Measurements from ENCODE around the gene PEBP1.

DNA sequence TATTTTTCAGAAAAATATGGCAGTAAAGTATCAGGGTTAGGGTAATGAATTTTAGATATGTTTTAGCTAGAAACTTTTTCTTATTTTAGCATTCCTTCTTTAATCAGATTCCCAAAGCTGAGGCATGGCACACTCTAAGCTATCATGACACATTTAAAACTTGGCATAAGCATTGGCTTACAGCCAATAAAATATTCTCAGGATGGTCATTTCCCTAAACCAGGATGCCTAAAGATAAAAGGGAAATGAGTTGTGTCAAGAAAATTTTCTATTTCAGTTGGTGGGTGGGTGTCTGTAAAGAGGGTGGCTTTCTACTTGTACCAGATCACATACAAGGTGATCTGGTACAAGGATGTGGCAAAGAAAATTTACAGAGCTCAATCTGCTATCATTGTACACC lies 47.8 kb downstream of the PEBP1 start:
- TF ChIP-seq, protein P1, sequence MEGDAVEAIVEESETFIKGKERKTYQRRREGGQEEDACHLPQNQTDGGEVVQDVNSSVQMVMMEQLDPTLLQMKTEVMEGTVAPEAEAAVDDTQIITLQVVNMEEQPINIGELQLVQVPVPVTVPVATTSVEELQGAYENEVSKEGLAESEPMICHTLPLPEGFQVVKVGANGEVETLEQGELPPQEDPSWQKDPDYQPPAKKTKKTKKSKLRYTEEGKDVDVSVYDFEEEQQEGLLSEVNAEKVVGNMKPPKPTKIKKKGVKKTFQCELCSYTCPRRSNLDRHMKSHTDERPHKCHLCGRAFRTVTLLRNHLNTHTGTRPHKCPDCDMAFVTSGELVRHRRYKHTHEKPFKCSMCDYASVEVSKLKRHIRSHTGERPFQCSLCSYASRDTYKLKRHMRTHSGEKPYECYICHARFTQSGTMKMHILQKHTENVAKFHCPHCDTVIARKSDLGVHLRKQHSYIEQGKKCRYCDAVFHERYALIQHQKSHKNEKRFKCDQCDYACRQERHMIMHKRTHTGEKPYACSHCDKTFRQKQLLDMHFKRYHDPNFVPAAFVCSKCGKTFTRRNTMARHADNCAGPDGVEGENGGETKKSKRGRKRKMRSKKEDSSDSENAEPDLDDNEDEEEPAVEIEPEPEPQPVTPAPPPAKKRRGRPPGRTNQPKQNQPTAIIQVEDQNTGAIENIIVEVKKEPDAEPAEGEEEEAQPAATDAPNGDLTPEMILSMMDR (IDR thresholded peaks at IDR 0.05; ENCODE audit: low read depth, low read length): no peak
- TF ChIP-seq POLR2A (IDR thresholded peaks at IDR 0.05; ENCODE audit: extremely low read depth, insufficient read length): no peak
